Muscle of leg (tissue), 11 donors: ENCODE results near the gene ZNF76. TPM values are rescaled to one million over a fixed set of nuclear protein-coding genes. Genes with fewer than 3 reads are reported as not detected.

Experiments
- DNase-seq: peaks from one replicate; pipeline ENCODE4 v3.0.0; 2013
- H3K27ac ChIP-seq: one replicate; pipeline ENCODE4 v1.5.1; 2013; ENCODE audit warnings: mild to moderate bottlenecking, low read length, control low read depth
- H3K27me3 ChIP-seq: one replicate; pipeline ENCODE4 v1.6.1; 2013; ENCODE audit warnings: low read length; ENCODE audit not compliant: control insufficient read depth, insufficient read depth
- H3K36me3 ChIP-seq: one replicate; pipeline ENCODE4 v1.6.1; 2013; ENCODE audit warnings: low read length; ENCODE audit not compliant: control insufficient read depth, insufficient read depth
- H3K4me1 ChIP-seq: one replicate; pipeline ENCODE4 v1.6.1; 2013; ENCODE audit warnings: low read length; ENCODE audit not compliant: control insufficient read depth, insufficient read depth
- H3K4me3 ChIP-seq: one replicate; pipeline ENCODE4 v1.5.1; 2013; ENCODE audit warnings: low read length, control low read depth
- H3K9me3 ChIP-seq: replicated peaks from 2 replicates; pipeline ENCODE4 v1.6.1; 2013; ENCODE audit warnings: low read depth, low read length; ENCODE audit not compliant: control insufficient read depth
- WGBS: methylation state at CpG from one replicate; pipeline ENCODE4 v1.1.5; 2013; ENCODE audit warnings: missing lambda C conversion rate; ENCODE audit not compliant: insufficient coverage; 5-methylcytosine and 5-hydroxymethylcytosine counted together
- polyA plus RNA-seq, 8 donors: library from polyadenylated mRNA; unstranded; fragments of 120-200 nt; gene quantifications; one replicate each; pipeline versions ENCODE4 v1.2.1 to v1.2.3, GENCODE V29; 2013; ENCODE audit warnings: inconsistent platforms in 1 of 8, low replicate concordance in 1 of 8; ENCODE audit not compliant: insufficient read length in 8 of 8, insufficient read depth in 1 of 8
- total RNA-seq: library from RNA; stranded (reverse); fragments of 120-200 nt; gene quantifications from one replicate; pipeline ENCODE4 v1.2.4, GENCODE V29; 2013

Gene ZNF76
- total and polyA plus RNA-seq, 9 donors = 13.7 to 37.1 (median 24.3) TPM

- peak overlapping the region; percentile 56 for H3K4me3 ChIP-seq
- H3K36me3 ChIP-seq = peaks cover 26% of the 10 kb centered on the region
- peak overlapping the region; percentile 87 for H3K27ac ChIP-seq
- peaks cover 37% of the 10 kb centered on the region for H3K4me1 ChIP-seq
- no CpG with 5 or more reads among the region's 6 CpGs for WGBS
- H3K27me3 ChIP-seq = no peaks in the 10 kb centered on the region
- H3K9me3 ChIP-seq = no peaks in the 10 kb centered on the region
- DNase-seq = no peak
These were observed 84.5 kb downstream of the ZNF76 start for GRCh38 chr6:35343835-35344550.

Other genes with a start within 250 kb of the ZNF76 start
- gene TCP11, start 118.4 kb upstream of the ZNF76 start, total RNA-seq = 0.44 TPM
- under 1 TPM; 0.12 to 0.53 (median 0.30) TPM for gene TCP11, start 118.4 kb upstream of the ZNF76 start, polyA plus RNA-seq
- 0.40 TPM for gene SCUBE3, start 45.8 kb upstream of the ZNF76 start, total RNA-seq
- gene SCUBE3, start 45.8 kb upstream of the ZNF76 start, polyA plus RNA-seq = 1 to 10 TPM in 7 of 8 donors, under 1 TPM in 1; 0.87 to 3.2 (median 1.5) TPM
- 6.1 TPM for gene DEF6, start 38.1 kb downstream of the ZNF76 start, total RNA-seq
- 1 to 10 TPM; 4.7 to 8.4 (median 6.1) TPM for gene DEF6, start 38.1 kb downstream of the ZNF76 start, polyA plus RNA-seq
- 5.9 TPM for gene PPARD, start 82.8 kb downstream of the ZNF76 start, total RNA-seq
- gene PPARD, start 82.8 kb downstream of the ZNF76 start, polyA plus RNA-seq = 10 to 100 TPM; 18.5 to 26.4 (median 22.2) TPM
- gene FANCE, start 192.6 kb downstream of the ZNF76 start, total RNA-seq = 22.3 TPM
- 10 to 100 TPM; 13.6 to 25.0 (median 19.9) TPM for gene FANCE, start 192.6 kb downstream of the ZNF76 start, polyA plus RNA-seq
- gene RPL10A, start 208.7 kb downstream of the ZNF76 start, total RNA-seq = 3,614 TPM
- gene RPL10A, start 208.7 kb downstream of the ZNF76 start, polyA plus RNA-seq = 1,000 to 10,000 TPM; 2,391 to 2,744 (median 2,503) TPM
- gene TEAD3, start 237.3 kb downstream of the ZNF76 start, total RNA-seq = 20.6 TPM
- 10 to 100 TPM; 47.5 to 76.6 (median 59.3) TPM for gene TEAD3, start 237.3 kb downstream of the ZNF76 start, polyA plus RNA-seq